Forelimb muscle (tissue), 1 donor: ENCODE data around the gene SLC25A43. TPM values are rescaled to one million over a fixed set of nuclear protein-coding genes. Genes with fewer than 3 reads are reported as not detected.
"Not testable (repeated sequence)": the region's sequence is repeated elsewhere in the genome, so short reads cannot be mapped to it uniquely, and the experiment has no call there.

Experiments used
- DNase-seq: peaks from one replicate; pipeline ENCODE4 v3.0.0-alpha.2; 2013; ENCODE audit warnings: low read depth
- polyA plus RNA-seq: library from polyadenylated mRNA; unstranded; fragments of 120-200 nt; gene quantifications from one replicate; pipeline ENCODE4 v1.2.1, GENCODE V29; 2013; ENCODE audit not compliant: insufficient read length

The SLC25A43 gene
- polyA plus RNA-seq, result 8.3 TPM

GRCh38 chrX:119398974-119399771, at the start of gene SLC25A43:
Gene SLC25A43, plus strand, starts transcription at chrX:119399336. Its CDS starts 68 bp downstream, at chrX:119399404.
- no peak for DNase-seq

DNA sequence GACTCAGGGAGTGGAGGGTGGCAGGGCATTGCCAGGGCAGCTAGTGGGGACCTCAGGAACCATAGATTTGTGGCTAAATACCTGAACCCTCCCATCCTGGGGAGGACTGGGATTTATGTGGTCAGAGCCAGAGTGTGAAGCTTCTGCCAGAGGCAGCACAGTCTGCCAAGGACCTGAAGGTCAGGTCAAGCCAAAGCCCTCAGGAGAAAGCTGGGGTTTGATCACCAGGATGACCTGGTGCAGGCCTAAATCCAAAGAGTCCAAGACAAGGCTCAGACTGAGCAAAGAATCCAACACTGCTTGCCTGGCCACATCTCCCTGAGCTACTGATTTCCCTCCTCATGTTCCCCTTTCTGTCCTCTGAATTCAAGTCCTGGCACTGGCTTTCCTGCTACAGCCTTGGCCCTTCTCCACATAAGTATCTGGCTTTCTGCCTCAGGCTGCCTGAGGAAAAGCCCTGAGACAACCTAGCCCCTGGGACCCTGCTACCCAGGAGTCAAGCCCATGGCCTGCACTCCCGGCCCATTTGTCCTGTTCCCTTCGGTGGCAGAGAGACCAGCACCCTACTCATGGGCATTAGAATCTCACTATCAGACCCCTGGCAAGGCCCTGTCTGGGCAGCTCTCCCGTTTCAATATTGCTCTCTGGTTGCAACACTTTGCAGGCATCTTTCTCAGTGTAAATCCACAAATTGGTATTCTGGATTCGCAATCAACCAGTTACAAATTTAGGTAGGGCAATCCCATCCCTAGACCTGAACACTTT, 39.3 kb upstream of the SLC25A43 start:
- DNase-seq, result no peak

GRCh38 chrX:119361451-119361850, 37.7 kb upstream of the SLC25A43 start:
- not testable (repeated sequence) for DNase-seq

DNA sequence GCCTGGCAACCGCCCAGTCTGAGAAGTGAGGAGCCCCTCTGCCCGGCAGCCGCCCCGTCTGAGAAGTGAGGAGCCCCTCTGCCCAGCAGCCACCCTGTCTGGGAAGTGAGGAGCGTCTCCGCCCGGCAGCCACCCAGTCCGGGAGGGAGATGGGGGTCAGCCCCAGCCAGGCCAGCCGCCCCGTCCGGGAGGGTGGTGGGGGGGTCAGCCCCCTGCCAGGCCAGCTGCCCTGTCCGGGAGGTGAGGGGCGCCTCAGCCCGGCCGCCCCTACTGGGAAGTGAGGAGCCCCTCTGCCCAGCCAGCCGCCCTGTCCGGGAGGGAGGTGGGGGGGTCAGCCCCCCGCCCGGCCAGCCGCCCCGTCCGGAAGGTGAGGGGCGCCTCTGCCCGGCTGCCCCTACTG, 37.1 kb upstream of the SLC25A43 start:
- not testable (repeated sequence) for DNase-seq

- no peak for DNase-seq
Observed at GRCh38 chrX:119363391-119363790, 35.7 kb upstream of the SLC25A43 start.

DNA sequence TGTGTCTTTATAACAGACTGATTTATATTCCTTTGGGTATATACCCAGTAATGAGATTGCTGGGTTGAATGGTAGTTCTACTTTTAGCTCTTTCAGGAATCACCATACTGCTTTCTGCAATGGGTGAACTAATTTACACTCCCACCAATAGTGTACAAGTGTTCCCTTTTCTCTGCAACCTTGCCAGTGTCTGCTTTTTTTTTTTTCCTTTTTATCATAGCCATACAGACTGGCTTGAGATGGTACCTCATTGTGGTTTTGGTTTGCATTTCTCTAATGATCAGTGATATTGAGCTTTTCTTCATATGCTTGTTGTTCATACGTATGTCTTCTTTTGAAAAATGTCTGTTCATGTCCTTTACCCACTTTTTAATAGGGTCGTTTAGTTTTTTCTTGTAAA, 27.3 kb upstream of the SLC25A43 start:
- not testable (repeated sequence) for DNase-seq

DNA sequence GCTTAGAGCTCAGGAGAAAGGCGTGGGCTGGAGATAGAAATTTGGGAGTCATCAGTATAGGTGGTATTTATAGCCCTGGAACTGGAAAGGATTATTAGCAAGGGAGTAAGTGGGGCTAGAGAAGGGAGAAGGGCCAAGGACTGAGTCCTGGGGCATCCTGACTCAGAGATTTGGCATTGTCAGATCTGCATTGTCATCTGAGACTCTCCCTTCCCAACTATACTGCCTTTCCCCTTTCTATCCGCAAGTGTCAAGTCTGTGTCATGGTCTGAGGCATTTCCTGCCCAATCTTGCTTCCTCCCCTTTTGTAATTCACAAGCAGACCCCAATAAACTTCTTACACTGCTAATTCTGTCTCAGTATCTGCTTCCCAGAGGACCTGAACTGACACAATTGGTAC, 24.4 kb upstream of the SLC25A43 start:
- DNase-seq, result no peak

DNA sequence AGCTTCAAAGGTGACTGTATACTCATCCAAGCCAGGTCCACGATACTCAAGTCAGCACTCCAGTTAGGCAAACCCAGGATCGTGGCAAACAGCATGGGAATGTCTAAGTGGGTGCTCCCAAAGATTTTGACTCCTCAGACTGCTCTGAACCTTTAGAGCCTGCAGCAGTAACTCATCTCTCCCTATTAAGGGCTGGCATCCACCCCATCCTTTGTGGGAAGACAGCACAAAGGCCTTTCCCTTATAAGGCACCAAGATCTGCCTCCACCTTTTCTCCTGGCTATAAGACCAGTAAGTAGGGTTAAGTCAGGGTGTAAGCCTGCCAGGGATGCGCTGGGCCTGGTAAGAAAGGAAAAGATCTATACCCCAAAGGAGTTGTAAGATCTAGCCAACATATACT, 23.6 kb upstream of the SLC25A43 start:
- DNase-seq, result no peak

- no peak for DNase-seq
Observed at GRCh38 chrX:119376312-119376711, 22.8 kb upstream of the SLC25A43 start.

- no peak for DNase-seq
Observed at GRCh38 chrX:119381349-119381944, 17.7 kb upstream of the SLC25A43 start.

- no peak for DNase-seq
Observed at GRCh38 chrX:119382606-119383005, 16.5 kb upstream of the SLC25A43 start.

DNA sequence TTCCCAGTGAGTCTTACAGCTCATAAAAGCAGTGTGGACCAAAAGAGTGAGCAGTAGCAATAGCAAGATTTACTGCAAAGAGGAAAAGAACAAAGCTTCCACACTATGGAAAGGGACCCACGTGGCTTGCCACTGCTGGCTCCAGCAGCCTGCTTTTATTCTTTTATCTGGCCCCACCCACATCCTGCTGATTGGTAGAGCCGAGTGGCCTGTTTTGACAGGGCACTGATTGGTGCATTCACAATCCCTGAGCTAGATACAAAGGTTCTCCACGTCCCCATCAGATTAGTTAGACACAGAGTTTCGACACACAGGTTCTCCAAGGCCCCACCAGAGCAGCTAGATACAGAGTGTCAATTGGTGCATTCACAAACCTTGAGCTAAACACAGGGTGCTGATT, 12.5 kb upstream of the SLC25A43 start:
- DNase-seq, result not testable (repeated sequence)

GRCh38 chrX:119387426-119387825, 11.7 kb upstream of the SLC25A43 start:
- not testable (repeated sequence) for DNase-seq

GRCh38 chrX:119389214-119389613, 9.9 kb upstream of the SLC25A43 start:
- no peak for DNase-seq

GRCh38 chrX:119389871-119390501, 9.2 kb upstream of the SLC25A43 start:
- DNase-seq, result no peak

- no peak for DNase-seq
Observed at GRCh38 chrX:119391279-119391678, 7.9 kb upstream of the SLC25A43 start.

- DNase-seq, result no peak
Observed at GRCh38 chrX:119393144-119393543, 6.0 kb upstream of the SLC25A43 start.

GRCh38 chrX:119398587-119398973, 556 bp upstream of the SLC25A43 start:
- no peak for DNase-seq

DNA sequence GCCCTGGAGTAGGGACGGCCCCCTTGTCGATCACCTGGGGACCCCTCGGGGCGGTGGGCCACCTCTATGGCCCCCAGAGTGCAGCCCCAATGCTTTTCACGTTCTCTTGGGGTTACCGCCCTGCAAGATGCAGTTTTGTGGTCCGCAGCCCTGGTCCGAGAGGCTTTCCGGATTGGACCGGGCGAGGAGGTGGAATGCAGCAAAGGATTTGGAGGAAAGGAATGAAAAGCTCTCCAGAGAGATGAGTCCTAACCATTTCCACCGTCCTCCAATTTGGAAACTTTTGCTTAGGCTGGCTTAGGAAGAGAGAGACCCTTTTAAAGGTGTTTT, 601 bp downstream of the SLC25A43 start:
- DNase-seq, result no peak

- no peak for DNase-seq
Observed at GRCh38 chrX:119401569-119401968, 2.4 kb downstream of the SLC25A43 start.

DNA sequence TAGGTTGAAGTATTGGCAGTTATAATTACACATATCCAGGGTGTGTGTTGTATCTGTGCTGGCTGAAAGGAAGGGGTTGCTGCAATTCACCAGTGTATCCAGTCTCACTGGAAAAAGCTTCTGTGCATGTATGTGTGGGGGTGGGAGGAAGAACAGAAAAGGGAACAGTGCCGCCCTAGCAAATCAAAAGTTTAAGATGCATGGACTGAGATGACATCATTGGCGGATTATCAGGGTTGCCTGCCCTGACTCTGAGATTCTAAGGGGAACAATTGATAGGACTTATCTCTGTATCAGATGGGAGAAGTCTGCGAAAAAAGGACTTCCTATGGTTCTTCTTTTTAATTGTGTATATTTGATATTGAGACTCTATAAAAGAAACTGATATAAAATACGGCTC, 3.5 kb downstream of the SLC25A43 start:
- no peak for DNase-seq

DNA sequence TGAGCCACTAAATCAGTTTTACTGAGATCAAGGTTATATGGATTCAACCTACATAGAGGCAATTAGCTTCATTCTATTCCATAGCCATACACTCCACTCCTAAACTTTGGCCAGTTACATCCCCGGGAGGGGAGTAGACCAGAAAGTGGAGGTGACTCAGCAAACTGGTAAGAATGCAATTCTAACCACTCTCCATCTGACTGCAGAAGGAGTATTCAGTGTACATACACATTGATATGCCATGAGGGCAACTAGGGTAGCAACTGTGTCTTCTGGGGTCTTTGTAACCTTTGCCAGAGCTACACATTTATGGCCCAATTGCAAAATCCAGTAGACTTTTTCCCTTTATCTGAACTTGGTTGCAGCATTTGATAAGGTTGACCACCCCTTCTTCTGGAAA, 7.6 kb downstream of the SLC25A43 start:
- DNase-seq, result no peak
